GM18868 (cell line): ENCODE measurements around the gene HSPG2.

Experiments
- ATAC-seq: cut with Tn5 transposase; IDR thresholded peaks from one replicate; pipeline ENCODE4 v1.9.1; 2021; ENCODE audit warnings: mild to moderate bottlenecking, moderate library complexity; ENCODE audit not compliant: unreplicated experiment

The HSPG2 gene

GRCh38 chr1:21901473-21901847 is 35.6 kb downstream of the HSPG2 start:
- ATAC-seq, result no peak

- no peak for ATAC-seq
These were observed 36.2 kb downstream of the HSPG2 start for GRCh38 chr1:21900766-21901472.

- no peak for ATAC-seq
These were observed 37.1 kb downstream of the HSPG2 start for GRCh38 chr1:21899987-21900386.

GRCh38 chr1:21899267-21899810 is 37.8 kb downstream of the HSPG2 start:
- no peak for ATAC-seq

GRCh38 chr1:21898326-21899200 is 38.5 kb downstream of the HSPG2 start:
- ATAC-seq, result no peak

GRCh38 chr1:21897844-21898243 is 39.3 kb downstream of the HSPG2 start:
- no peak for ATAC-seq

- ATAC-seq, result no peak
These were observed 40.2 kb downstream of the HSPG2 start for GRCh38 chr1:21896652-21897532.

- ATAC-seq, result no peak
These were observed 41.1 kb downstream of the HSPG2 start for GRCh38 chr1:21896026-21896425.

- no peak for ATAC-seq
These were observed 42.9 kb downstream of the HSPG2 start for GRCh38 chr1:21894034-21894881.

GRCh38 chr1:21893046-21893805 is 43.9 kb downstream of the HSPG2 start:
- no peak for ATAC-seq

- ATAC-seq, result no peak
These were observed 45.3 kb downstream of the HSPG2 start for GRCh38 chr1:21891621-21892479.

- ATAC-seq, result no peak
These were observed 46.0 kb downstream of the HSPG2 start for GRCh38 chr1:21891081-21891480.

GRCh38 chr1:21888500-21888899 is 48.6 kb downstream of the HSPG2 start:
- no peak for ATAC-seq

- ATAC-seq, result no peak
These were observed 49.3 kb downstream of the HSPG2 start for GRCh38 chr1:21887796-21888195.

- no peak for ATAC-seq
These were observed 49.8 kb downstream of the HSPG2 start for GRCh38 chr1:21887216-21887736.

- ATAC-seq, result no peak
These were observed 50.5 kb downstream of the HSPG2 start for GRCh38 chr1:21886486-21887215.

- no peak for ATAC-seq
These were observed 51.7 kb downstream of the HSPG2 start for GRCh38 chr1:21885236-21886037.
